Stomach (tissue), 9 donors: Measurements from ENCODE around the gene IL20RA. TPM values are rescaled to one million over a fixed set of nuclear protein-coding genes. Genes with fewer than 3 reads are reported as not detected.

Source experiments
- DNase-seq, 2 donors: peaks; one replicate each; pipeline versions ENCODE4 v3.0.0 to v3.0.0-alpha.2; 2013 to 2019
- H3K27ac ChIP-seq, 5 donors: fragments of 200-600 bp in 4 of 5; sonication (generic) in 4 of 5; one replicate each; pipeline ENCODE4 v1.5.1; 2013 to 2019; ENCODE audit warnings: mild to moderate bottlenecking in 1 of 5, moderate library complexity in 1 of 5
- H3K27me3 ChIP-seq, 3 donors: fragments of 200-600 bp; sonication (generic); one replicate each; pipeline ENCODE4 v1.5.1; 2017 to 2019; ENCODE audit warnings: mixed run types in 1 of 3
- H3K36me3 ChIP-seq, 4 donors: fragments of 200-600 bp; sonication (generic); 1 replicate in 3 of 4; 2 replicates in 1 of 4; pipeline ENCODE4 v1.5.1; 2016 to 2019
- H3K4me1 ChIP-seq, 4 donors: fragments of 200-600 bp; sonication (generic); one replicate each; pipeline ENCODE4 v1.5.1; 2016 to 2019
- H3K4me3 ChIP-seq, 4 donors: fragments of 200-600 bp; sonication (generic) in 3 of 4; one replicate each; pipeline ENCODE4 v1.5.1; 2016 to 2019; ENCODE audit warnings: mild to moderate bottlenecking in 1 of 4
- H3K9me3 ChIP-seq, 4 donors: fragments of 200-600 bp; sonication (generic); one replicate each; pipeline ENCODE4 v1.5.1; 2016 to 2019
- EP300 ChIP-seq: sonication (generic); formaldehyde crosslinking; IDR thresholded peaks from one replicate; pipeline ENCODE4 v1.6.1; 2017; ENCODE audit warnings: antibody characterized with exemption
- POLR2A ChIP-seq, 4 donors: fragments of 450-650 bp; IDR thresholded peaks; one replicate each; pipeline ENCODE4 v1.6.1; 2016; ENCODE audit warnings: antibody characterized with exemption in 4 of 4, control low read depth in 2 of 4, mild to moderate bottlenecking in 1 of 4, moderate library complexity in 1 of 4
- POLR2AphosphoS5 ChIP-seq, 3 donors: sonication (generic); formaldehyde crosslinking; IDR thresholded peaks; one replicate each; pipeline ENCODE4 v1.6.1; 2016; ENCODE audit warnings: antibody characterized with exemption in 3 of 3
- WGBS, 5 donors: extraction: QIAGEN DNeasy Blood & Tissue Kit in 3 of 5; methylation state at CpG; one replicate each; pipeline versions ENCODE4 v1.1.5 to v1.1.7; 2013 to 2018; 5-methylcytosine and 5-hydroxymethylcytosine counted together
- intact Hi-C: fragments of 100-400 bp; cut with DNase I; formaldehyde crosslinking; loops from one replicate; pipeline ENCODE4 v1.15.1; 2023; ENCODE audit warnings: low total_unique reads
- polyA plus RNA-seq, 3 donors: library from polyadenylated mRNA; stranded (reverse); fragments of 200-250 nt; gene quantifications; one replicate each; pipeline ENCODE4 v1.2.3, GENCODE V29; 2013
- total RNA-seq, 5 donors: library from RNA; depleted of rRNA; stranded (reverse); fragments of >200 nt; gene quantifications; one replicate each; pipeline versions ENCODE4 v1.1.0 to v1.2.3, GENCODE V29; 2014 to 2016
- TF ChIP-seq, protein P1 (sequence below), 7 experiments: fragments of 450-650 bp in 4 of 7; fragments of 200-600 bp in 3 of 7; sonication (generic) in 3 of 7; IDR thresholded peaks; one replicate each; pipeline ENCODE4 v1.5.1; 2016 to 2019; ENCODE audit warnings: antibody characterized with exemption in 7 of 7, control low read depth in 2 of 7, mild to moderate bottlenecking in 1 of 7
- donor health status: healthy with polysubstance abuse.
- donor health status: Bipolar disorder and iron deficiency.
- donor health status: healthy.

Gene IL20RA
- total and polyA plus RNA-seq, 8 donors: 0.45 to 38.5 (median 7.0) TPM

DNA sequence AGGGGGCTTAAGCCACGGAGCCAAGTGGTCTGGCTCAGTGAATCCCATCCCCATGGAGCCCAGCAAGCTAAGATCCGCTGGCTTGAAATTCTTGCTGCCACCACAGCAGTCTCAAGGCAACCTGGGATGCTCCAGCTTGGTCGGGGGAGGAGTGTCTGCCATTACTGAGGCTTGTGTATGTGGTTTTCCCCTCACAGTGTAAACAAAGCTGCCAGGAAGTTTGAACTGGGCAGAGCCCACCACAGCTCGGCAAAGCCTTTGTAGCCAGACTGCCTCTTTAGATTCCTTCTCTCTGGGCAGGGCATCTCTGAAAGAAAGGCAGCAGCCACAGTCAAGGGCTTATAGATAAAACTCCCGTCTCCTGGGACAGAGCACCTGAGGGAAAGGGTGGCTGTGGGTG is 25.5 kb upstream of the IL20RA start:
- intact Hi-C loops: no loop called here
- Histone ChIP-seq H3K4me1 (no peaks in the 10 kb centered on the region), H3K27ac (no peak overlapping the region), H3K9me3 (no peaks in the 10 kb centered on the region), H3K36me3 (no peaks in the 10 kb centered on the region), H3K27me3 (peaks cover 0 to 8% (median 6%) of the 10 kb centered on the region in 3 donors), H3K4me3 (no peak overlapping the region)
- TF ChIP-seq EP300 (no peak), POLR2A (IDR thresholded peaks at IDR 0.05) (no peak), POLR2AphosphoS5 (IDR thresholded peaks at IDR 0.05) (no peak)
- TF ChIP-seq, protein P1, sequence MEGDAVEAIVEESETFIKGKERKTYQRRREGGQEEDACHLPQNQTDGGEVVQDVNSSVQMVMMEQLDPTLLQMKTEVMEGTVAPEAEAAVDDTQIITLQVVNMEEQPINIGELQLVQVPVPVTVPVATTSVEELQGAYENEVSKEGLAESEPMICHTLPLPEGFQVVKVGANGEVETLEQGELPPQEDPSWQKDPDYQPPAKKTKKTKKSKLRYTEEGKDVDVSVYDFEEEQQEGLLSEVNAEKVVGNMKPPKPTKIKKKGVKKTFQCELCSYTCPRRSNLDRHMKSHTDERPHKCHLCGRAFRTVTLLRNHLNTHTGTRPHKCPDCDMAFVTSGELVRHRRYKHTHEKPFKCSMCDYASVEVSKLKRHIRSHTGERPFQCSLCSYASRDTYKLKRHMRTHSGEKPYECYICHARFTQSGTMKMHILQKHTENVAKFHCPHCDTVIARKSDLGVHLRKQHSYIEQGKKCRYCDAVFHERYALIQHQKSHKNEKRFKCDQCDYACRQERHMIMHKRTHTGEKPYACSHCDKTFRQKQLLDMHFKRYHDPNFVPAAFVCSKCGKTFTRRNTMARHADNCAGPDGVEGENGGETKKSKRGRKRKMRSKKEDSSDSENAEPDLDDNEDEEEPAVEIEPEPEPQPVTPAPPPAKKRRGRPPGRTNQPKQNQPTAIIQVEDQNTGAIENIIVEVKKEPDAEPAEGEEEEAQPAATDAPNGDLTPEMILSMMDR (IDR thresholded peaks at IDR 0.05): no peak
- WGBS, 5 donors: 40 to 65% (median 59%) methylated on average over 3 to 5 of the region's 5 CpGs
- no peak for DNase-seq

DNA sequence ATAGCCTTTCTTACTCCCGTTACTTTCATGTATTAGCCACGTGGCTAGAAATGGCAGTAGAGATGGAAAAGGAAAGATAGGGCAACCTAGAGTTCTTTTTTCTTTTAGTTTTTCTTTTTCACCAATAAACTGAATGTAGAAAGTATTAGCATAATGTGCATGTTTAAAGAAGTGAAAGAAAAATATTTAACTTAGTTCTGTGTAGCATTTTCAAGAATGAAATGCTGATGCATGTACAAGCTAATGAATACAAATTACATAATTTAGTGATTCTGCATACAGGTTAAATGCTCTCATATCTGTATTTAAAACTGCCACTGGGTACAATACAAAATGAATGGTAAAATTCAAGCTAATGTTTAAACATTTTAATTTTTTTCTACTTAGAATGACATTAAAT is 22.6 kb upstream of the IL20RA start:
- no peak overlapping the region for H3K27ac ChIP-seq
- H3K9me3 ChIP-seq: no peaks in the 10 kb centered on the region
- DNase-seq: no peak
- no peak overlapping the region for H3K4me3 ChIP-seq
- no peaks in the 10 kb centered on the region for H3K4me1 ChIP-seq
- peaks cover 0 to 8% (median 6%) of the 10 kb centered on the region in 3 donors for H3K27me3 ChIP-seq
- WGBS, 5 donors: 81 to 88% (median 85%) methylated on average over 2 of the region's 2 CpGs
- TF ChIP-seq POLR2A (IDR thresholded peaks at IDR 0.05) (no peak), POLR2AphosphoS5 (IDR thresholded peaks at IDR 0.05) (no peak), EP300 (no peak)
- TF ChIP-seq, protein P1 (IDR thresholded peaks at IDR 0.05): no peak
- intact Hi-C loops: no loop called here
- no peaks in the 10 kb centered on the region for H3K36me3 ChIP-seq

DNA sequence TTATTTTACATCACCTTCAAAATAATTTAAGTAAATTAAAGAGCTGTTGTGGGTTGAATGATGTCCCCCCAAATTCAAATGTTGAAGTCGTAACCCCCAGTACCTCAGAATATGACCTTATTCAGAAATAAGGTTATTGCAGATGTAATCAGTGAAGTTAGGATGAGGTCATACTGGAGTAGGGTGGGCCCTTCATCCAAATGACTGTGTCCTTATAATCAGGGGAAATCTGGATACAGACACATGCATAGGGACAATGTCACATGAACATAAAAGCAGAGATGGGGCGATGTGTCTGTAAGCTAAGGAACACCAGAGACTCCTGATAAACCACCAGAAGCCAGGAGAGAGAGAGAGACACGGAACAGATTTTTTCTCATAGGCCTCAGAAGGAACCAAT is 13.3 kb upstream of the IL20RA start:
- TF ChIP-seq POLR2A (IDR thresholded peaks at IDR 0.05) (no peak), POLR2AphosphoS5 (IDR thresholded peaks at IDR 0.05) (no peak), EP300 (no peak)
- no peak for DNase-seq
- Histone ChIP-seq H3K9me3 (no peaks in the 10 kb centered on the region), H3K27me3 (no peaks in the 10 kb centered on the region), H3K27ac (no peak overlapping the region), H3K4me1 (no peaks in the 10 kb centered on the region), H3K36me3 (no peaks in the 10 kb centered on the region), H3K4me3 (no peak overlapping the region)
- intact Hi-C loops: no loop called here
- WGBS, 5 donors: 95 to 99% (median 99%) methylated on average over 3 of the region's 3 CpGs

DNA sequence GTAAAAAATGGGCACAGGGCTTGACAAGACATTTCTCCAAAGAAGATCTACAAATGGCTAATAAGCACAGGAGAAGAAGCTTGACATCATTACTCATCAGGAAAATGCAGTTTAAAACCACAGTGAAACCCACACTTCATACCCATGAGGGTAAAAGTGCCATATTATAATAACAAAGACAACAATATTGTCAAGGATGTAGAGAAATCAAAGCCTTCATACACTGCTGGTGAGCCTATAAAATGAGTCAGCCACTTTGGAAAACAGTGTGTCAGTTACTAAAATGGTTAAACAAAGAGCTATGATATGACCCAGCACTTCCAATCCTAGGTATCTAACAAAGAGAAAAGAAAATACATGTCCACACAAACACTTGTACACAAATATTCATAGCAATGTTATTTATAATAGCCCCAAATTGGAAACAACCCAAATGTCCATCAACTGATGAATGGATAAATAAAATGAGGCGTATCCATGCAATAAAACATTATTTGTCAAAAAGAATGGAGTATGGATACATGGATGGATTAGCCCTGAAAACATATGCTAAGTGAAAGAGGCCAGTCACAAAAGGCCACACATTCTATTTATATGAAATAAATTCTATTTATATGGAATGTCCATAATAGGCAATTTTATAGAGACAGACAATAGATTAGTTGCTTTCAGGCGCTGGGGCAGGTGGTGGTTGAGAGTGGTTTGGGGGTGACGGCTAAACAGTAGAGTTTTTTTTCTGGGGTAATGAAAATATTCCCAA is 11.5 kb upstream of the IL20RA start:
- H3K27ac ChIP-seq: no peak overlapping the region
- H3K27me3 ChIP-seq: peaks cover 0 to 9% (median 0%) of the 10 kb centered on the region in 3 donors
- no peaks in the 10 kb centered on the region for H3K36me3 ChIP-seq
- no peaks in the 10 kb centered on the region for H3K4me1 ChIP-seq
- 80 to 95% (median 91%) methylated on average over 3 of the region's 3 CpGs for WGBS, 5 donors
- DNase-seq: no peak
- TF ChIP-seq, protein P1 (IDR thresholded peaks at IDR 0.05): no peak
- TF ChIP-seq POLR2A (IDR thresholded peaks at IDR 0.05): no peak
- TF ChIP-seq POLR2AphosphoS5 (IDR thresholded peaks at IDR 0.05): no peak
- no peak for TF ChIP-seq EP300
- intact Hi-C loops: no loop called here
- no peak overlapping the region for H3K4me3 ChIP-seq
- H3K9me3 ChIP-seq: no peaks in the 10 kb centered on the region
